NCI-H748 (cell line): ENCODE data around the gene B3GNT5.
"Not testable (repeated sequence)": the region's sequence is repeated elsewhere in the genome, so short reads cannot be mapped to it uniquely, and the experiment has no call there.

Source experiments
- DNase-seq: peaks from one replicate; lab custom pipeline; 2025; ENCODE audit not compliant: unreplicated experiment; lab: John Stamatoyannopoulos, UW

The B3GNT5 gene

GRCh38 chr3:183229178-183229577, 23.9 kb upstream of the B3GNT5 start:
- no peak for DNase-seq

GRCh38 chr3:183230251-183230650, 22.8 kb upstream of the B3GNT5 start:
- not testable (repeated sequence) for DNase-seq

GRCh38 chr3:183230826-183231225, 22.2 kb upstream of the B3GNT5 start:
- DNase-seq, result no peak

- no peak for DNase-seq
Observed at GRCh38 chr3:183233966-183234365, 19.1 kb upstream of the B3GNT5 start.

GRCh38 chr3:183239046-183239445, 14.0 kb upstream of the B3GNT5 start:
- no peak for DNase-seq

GRCh38 chr3:183242431-183242830, 10.6 kb upstream of the B3GNT5 start:
- DNase-seq, result no peak

GRCh38 chr3:183244219-183244618, 8.8 kb upstream of the B3GNT5 start:
- no peak for DNase-seq

- no peak for DNase-seq
Observed at GRCh38 chr3:183244981-183245476, 8.0 kb upstream of the B3GNT5 start.

- no peak for DNase-seq
Observed at GRCh38 chr3:183247011-183247589, 6.0 kb upstream of the B3GNT5 start.

- DNase-seq, result no peak
Observed at GRCh38 chr3:183249006-183249718, 3.9 kb upstream of the B3GNT5 start.

GRCh38 chr3:183252118-183252782, 803 bp upstream of the B3GNT5 start:
- no peak for DNase-seq

GRCh38 chr3:183253528-183254486, 754 bp downstream of the B3GNT5 start:
- DNase-seq, result peak; percentile 58

- peak; percentile 40 for DNase-seq
Observed at GRCh38 chr3:183254487-183255347, 1.7 kb downstream of the B3GNT5 start.

- peak; percentile 42 for DNase-seq
Observed at GRCh38 chr3:183255348-183255730, 2.3 kb downstream of the B3GNT5 start.

- DNase-seq, result no peak
Observed at GRCh38 chr3:183259087-183259486, 6.0 kb downstream of the B3GNT5 start.

- DNase-seq, result no peak
Observed at GRCh38 chr3:183259621-183260020, 6.6 kb downstream of the B3GNT5 start.

GRCh38 chr3:183260167-183260904, 7.3 kb downstream of the B3GNT5 start:
- DNase-seq, result no peak

- DNase-seq, result no peak
Observed at GRCh38 chr3:183261151-183261724, 8.2 kb downstream of the B3GNT5 start.

- DNase-seq, result no peak
Observed at GRCh38 chr3:183262875-183263378, 9.9 kb downstream of the B3GNT5 start.
